Activated CD8-positive, alpha-beta memory T cell treated with anti-CD3 and anti-CD28 coated beads for 48 hours (primary cell): Measurements from ENCODE around the gene WNK2.
"Not testable (repeated sequence)": the region's sequence is repeated elsewhere in the genome, so short reads cannot be mapped to it uniquely, and the experiment has no call there.

Source experiments
- DNase-seq, 3 experiments: peaks; one replicate each; pipeline ENCODE4 v3.0.0-alpha.2; 2020; ENCODE audit warnings: low read depth in 2 of 3, low spot score in 2 of 3

WNK2 gene

DNA sequence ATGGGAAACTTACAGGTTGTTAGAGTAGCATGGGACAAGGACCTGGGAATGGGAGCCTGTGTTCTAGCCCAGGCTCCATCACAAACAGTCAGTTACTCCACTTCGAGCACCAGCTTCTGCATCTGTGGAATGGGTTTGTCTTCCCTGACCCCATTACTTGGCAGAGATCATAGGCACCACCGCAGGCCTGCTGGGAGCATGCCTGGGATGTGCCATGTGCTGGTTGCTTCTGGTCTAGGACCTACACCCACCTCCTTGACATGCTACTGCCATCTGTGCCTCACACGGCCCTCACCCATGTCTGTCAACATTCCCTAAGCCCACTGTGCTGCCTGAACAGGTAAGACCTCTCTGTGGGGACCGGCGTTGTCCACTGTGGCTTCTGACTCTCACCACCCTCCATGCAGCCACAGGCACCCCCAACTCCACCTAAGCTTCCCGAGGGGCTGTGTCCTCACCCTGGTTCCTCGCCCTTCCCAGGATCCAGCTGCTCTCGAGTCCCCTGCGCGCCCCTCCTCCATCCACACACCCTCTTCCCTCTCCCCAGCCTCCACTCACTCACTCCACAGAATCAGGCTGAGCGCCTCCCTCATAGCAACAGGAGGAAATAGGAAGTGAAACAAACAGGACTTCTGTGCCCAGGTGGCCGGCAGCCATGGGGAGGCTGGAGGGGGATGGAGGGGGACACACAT lies 181.6 kb downstream of the WNK2 start:
- no peak for DNase-seq

- no peak for DNase-seq
Measured at GRCh38 chr9:93366119-93366447, 182.1 kb downstream of the WNK2 start.

- not testable (repeated sequence) for DNase-seq
Measured at GRCh38 chr9:93366486-93366885, 182.5 kb downstream of the WNK2 start.

DNA sequence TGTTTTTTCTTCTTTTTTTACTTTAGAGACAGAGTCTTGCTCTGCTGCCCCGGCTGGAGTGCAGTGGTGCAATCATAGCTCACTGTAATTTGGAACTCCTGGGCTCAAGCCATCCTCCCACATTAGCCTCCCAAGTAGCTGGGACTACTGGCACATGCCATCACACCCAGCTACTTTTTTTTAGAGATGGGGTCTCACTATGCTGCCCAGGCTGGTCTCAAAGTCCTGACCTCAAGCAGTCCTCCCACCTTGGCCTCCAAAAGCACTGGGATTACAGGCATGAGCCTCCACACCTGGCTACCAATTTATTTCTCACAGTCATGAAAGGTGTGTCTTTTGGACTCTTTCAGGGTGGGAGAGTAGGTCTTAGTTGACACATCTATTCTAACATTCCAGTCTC lies 184.5 kb downstream of the WNK2 start:
- DNase-seq: no peak

DNA sequence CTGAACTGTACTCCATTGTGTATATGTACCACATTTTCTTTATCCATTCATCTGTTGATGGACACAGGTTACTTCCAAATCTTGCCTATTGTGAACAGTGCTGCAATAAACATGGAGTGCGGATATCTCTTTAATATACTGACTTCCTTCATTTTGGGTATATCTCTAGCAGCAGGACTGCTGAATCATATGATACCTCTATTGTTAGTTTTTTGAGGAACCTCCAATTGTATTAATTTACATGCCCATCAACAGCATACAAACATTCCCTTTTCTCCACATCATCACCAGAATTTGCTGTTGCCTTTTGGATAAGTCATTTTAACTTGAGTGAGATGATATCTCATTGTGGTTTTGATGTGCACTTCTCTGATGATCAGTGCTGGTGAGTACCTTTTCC lies 185.7 kb downstream of the WNK2 start:
- no peak for DNase-seq
